ENCODE results near the gene PRKCZ.

Gene PRKCZ

DNA sequence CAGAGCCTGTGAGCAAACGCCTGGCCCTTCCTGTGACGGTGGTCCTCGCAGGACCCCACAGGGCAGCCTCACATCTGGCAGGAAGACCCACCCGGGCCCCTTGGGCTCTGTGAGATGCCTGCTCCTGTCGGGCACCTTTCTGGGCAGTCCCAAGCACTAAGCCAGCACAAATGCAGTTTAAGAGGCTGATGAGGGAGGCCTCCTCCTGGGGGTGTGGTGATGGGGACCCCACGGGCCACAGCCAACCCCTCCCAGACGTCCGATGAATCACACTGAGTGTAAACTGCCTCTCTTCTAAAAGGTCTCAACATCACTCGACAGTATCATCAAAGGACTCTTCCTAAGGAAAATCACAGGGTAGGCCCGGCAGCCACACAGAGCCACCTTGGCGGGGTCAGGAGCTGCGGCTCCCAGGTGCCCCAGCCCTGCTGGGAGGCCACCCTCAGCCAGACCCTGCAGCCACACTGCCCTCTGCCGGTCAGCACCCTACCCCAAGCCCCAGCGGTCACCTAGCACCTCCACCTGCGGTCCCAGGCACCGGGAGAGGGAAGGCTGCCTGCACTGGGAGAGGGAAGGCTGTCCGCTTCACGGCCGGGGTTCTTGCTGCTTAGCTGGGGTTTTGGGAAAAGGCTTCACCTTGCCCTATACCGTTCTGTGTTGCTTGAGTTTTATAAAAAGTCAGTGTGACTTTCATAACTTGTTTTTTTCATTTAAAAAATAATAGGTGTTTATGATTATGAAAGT is 3.9 kb upstream of the PRKCZ start:
- peak; percentile 2 for DNase-seq

DNA sequence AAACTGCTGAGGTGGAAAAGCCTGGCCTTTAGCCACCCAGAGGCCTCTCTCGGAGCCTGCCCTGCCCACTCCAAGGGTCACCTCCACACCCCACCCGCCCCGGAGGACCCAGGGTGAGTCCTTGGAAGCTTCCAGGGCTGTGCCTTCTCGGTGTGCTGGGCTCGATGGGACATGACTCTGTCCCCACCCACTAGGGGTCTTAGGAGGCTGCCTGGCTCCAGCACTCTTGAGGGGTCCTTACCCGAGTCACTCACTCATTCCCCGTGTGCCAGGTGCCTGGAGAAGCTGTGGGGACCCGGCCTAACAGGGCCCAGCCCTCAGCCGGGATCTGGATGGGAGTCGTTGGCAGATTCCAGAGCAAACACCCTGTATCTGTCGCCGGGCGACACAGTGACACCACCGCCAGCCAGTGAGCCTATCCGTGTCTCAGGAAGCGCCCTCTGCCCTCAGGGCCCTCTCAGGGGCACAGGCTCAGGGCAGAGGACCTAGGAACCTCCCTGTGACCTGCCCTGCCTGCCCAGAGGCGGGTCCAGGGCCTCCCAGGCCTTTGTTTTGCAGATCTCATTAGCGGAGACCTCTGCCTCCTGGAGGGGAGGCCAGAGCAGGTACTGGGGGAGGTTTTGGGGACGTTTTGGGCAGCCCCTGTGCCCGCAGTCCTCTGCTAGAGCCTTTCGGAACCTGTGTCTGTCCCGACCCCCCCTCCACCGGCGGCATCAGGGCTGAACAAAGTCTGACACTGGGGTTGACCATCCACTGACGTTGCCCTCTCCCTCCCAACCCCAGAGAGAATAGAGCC is 3.1 kb upstream of the PRKCZ start:
- no peak for DNase-seq

DNA sequence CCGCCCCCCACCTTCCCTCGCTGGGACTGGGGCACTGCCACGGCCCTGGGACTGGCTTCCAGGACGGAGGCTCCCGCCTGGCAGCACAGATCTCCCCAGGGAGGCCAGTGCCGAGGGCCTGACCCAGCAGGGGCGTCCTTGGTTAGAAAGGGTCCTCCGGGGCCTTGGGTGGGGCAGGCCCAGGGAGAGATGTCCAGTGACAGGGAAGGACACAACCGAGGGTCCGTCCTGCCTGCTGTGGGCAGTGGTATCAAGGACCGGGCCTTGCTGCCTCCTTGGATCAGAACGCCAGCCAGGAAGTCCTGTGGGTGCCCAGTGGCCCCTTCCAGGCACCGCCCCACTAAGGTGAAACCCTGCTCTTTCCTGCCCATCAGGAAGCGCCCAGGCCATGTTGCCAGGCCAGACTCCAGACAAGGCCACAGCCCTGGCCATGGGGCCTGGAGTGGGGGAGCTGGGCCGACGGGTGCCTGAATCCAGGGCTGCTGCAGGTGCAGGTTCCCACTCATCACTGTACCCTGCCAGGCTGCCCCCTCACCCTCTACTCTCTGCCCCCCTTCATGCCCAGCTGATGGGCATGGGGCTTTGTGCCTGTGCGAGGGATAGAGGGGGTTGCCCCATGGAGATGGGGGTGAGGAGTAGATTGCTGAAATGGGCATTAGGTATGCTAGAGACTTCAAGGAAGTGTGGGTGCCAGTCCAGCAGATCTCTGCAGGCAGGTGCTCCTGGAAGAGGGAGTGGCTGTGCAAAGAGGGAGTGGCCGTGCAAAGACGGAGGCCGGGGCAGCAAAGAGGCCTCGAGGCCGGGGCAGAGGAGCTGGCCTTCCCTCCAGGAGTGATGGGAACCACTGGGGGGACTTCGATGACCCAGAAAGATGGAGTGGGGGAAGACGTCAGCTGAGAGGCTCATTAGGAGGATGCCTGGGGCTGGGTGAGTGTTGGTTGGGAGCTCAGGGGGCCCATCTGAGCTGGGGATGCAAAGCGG is 2.2 kb upstream of the PRKCZ start:
- no peak for DNase-seq

DNA sequence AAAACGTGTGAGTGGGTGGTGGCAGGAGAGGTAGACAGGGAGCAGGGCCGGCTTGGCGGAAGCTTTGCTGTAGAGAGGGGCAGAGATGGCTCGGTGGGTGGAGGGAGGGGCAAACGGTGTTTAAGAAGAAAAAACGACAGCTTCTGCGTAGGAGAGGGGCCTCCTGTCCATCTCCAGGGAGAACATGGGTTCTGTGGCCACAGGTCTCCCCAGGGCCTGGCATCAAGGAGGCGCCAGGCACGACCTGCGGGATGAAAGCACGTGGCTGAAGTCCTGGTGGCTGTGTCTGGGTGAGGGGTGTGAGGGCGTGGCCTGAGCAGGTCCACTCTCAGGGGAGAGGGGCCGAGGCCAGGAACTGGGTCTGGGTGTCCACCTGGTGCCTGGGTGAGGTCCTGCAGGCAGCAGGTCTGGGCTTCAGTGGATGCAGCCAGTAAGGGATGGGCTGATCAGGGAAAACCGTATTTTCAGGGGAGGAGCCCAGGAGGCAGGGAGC is 940 bp upstream of the PRKCZ start:
- peak; percentile 18 for DNase-seq

DNA sequence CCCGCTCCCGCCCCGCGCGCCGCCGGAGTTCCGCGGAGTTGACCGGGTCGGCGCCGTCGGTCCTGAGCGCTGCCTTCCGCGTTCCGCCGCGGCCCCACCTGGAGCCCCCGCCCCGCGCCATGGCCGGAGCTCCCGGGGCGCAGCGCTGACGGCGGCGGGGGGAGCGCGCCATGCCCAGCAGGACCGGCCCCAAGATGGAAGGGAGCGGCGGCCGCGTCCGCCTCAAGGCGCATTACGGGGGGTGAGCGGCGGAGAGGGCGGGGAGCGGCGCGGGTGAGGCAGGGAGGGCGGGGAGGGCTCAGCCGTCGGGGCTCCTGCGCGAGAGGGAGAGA is 216 bp downstream of the PRKCZ start:
- no peak for DNase-seq

DNA sequence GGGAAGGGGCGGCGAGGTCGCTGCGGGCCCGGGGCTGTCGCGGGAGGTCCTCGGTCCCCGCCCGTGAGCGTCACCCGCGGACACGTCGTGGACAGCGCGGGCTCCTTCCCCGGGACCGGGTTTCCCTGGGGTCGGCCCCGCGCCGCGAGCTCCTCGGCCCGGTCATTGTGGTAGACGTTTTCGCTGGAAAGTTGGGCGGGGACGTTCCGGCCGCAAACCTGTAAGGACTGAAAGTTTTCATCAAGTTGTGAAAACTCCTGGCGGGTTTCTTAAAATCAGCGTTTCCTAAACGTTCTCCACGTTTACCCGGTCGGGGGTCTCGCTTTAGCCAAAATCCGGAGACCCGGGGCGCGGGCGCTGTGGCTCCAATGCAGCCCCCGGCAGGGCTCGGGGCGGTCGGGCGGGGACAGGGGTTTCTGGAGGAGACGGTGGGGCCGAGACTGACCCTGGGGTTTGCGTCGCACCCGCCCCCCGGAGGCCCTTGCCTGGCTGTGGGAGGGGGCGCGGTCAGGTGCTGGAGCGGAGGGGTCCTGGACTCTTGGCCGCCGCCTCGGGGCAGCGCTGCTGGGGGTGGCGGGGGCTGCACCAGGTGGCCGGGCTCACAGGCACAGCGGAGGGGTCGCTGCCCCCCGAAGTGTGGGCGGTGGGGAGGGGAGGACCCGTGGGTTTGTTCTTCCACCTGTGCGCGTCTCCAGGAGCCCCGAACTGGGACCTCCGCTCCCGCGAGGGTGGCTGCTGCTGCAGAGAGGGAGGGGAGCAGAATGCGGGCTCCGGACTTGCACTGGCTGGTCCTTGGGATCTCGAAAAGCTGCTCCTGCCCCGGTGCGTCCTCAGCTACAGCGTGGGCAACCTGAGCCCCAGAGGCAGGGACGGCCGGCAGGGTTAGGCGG is 827 bp downstream of the PRKCZ start:
- no peak for DNase-seq

DNA sequence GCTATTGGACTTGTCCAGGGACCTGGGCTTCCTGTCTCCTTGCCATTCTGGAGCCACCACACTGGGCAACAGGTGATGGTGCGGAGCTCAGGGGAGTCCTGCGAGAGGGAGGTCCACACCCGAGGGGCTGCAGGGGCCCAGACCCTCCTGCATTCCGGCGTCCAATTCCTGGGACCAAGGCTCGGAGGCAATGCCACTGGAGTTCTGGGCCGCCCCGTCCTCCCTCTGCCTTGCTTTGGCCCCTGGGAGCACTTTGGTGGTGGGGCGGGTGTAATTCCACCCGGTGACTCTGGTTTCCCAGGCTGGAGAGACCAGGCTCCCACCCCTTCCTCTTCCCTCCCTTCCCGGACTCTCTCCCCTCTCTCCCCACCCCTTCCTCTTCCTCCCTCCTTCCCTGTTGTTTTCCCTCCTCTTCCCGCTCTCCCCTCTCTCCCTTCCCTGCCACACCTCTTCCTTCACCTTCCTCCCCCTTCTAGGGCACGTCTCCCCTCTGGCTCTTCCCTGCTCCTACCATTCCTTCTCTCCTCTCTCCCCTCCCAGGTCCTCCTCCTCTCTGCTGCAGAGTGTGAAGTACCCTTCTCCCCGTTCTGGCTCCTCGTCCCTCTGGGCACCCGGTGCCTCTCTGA is 2.0 kb downstream of the PRKCZ start:
- DNase-seq = no peak

DNA sequence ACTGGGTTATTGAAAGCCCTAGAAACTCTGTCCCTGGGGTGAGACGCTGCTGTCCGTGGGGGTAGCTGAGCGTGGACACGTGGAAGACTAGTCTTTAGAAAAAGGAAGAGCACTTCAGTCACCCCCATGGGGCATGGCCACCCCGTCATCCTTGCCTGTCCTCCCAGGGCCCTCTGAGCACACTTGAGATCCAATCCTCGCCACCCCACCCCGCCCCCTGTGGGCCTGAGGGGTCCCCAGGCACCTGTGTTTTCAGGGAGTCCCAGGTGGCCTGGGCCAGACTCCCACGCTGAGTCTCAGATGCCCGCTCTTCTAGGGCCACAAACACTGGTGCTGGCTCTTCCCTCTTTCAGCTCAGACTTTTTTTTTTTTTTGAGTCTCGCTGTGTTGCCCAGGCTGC is 2.5 kb downstream of the PRKCZ start:
- no peak for DNase-seq

DNA sequence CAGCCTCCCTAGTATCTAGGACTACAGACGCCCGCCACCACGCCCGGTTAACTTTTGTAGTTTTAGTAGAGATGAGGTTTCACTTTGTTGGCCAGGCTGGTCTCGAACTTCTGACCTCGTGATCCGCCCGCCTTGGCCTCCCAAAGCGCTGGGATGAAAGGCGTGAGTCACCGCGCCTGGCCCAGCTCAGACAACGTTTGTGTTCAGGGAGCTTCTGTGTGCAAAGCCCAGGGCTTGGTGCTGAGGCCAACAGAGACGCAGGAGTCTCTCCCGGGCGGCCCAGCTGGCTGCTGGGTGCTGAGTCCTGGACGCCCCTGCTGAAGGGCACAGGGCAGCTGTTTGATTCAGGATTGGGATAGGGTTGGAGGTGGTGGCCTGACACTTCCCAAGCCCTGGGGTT is 3.0 kb downstream of the PRKCZ start:
- DNase-seq = no peak

DNA sequence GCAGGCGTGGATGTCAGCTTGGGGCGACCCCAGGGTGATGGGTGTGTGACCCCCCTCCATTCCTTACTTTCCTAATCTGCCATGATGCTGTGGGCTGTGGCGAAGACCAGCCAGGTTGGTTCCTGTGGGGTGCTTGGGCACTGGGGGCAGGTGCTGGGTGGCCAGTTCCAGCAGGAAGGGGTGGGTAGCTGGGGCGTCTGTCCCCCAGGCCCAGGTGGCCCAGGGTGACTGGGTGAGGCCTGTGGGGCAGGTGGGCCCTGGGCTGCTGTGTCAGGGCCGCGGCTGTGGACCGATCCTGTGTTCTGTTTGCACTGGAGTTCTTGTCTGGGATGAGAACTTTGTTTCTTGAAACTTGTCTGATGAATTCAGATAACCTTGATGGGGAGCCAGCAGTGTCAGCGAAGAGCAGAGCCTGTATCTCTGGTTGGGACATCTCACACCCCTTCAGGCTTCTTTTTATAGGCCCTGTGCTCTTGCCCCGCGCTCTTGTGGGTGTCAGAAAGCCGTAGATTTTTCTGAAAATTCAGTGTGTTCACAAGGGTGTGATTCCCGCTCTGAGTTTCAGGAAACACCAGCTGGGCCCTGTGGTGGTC is 3.7 kb downstream of the PRKCZ start:
- no peak for DNase-seq

DNA sequence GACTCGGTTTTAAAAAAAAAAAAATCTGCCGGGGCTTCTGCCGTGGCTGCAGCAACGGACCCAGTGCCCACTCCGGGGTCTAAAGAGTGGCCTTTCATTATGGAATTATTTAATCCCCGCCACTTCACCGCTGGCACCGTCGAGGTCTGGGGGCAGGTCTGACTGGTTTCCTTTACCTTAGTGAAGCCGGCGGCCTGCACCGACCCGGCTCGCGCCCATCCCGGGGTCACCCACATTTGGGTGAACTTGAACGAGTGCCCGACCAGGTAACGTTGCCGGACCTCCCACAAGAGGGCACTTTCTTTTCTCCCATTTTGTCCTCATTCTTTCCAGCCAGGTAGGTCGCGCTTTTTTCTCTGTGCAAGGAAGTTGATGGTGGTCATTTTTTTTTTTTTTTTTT is 4.3 kb downstream of the PRKCZ start:
- DNase-seq = no peak

DNA sequence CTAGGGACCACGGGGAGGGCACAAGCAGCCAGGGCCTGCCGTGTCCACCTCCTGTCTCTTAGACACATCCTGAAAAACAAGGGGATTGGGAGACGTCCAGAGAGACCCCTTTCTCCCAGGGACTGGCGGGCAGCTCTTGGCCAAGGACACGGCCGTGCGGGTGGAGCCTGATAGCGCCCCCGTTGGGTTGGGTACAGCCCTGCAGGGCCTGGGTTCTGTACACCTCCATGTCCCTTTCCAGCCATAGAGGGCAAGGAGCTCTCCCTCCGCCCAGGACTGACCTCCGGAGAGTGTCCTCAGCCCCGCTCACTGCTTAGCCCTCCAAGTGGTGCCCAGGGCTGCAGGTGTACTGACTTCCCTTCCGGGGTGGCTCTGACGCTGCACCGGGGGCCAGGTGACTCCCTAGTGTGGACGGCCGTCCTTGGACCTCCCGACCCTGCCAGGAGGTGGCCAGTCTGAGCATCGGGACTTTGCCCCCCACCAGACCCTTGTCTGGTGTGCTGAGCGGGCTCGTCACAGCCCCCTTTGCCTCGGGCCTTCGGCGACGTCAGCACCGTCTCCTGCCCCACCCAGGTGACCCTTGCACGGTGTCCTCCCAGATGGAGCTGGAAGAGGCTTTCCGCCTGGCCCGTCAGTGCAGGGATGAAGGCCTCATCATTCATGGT is 5.8 kb downstream of the PRKCZ start:
- no peak for DNase-seq

DNA sequence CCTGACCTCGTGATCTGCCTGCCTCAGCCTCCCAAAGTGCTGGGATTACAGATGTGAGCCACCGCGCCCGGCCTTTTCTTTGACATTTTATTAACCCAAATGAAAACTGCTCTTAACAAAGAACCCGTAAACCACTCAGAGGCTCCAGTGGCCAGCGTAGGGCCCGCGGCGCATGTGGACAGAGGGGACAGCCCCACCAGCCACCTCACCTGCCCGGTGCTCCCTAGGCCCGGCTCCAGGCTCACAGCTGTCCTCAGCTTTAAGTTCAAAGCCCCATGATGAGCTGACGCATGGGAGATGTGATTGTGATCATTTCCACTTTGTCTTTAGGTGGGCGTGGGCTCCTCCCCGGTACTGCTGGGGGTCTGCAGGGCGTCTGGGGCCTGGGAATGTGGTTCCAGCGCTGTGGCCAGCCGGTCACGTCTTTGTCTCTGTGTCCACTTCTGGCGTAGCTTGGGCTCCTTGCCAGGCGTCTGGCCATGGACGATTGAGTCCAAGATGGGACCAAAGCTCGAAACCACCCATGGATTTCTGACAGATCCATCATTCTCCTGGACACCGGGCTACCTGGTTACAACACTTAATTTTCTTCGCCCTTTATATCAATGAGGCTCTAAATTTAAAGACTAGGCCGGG is 6.9 kb downstream of the PRKCZ start:
- DNase-seq = no peak

DNA sequence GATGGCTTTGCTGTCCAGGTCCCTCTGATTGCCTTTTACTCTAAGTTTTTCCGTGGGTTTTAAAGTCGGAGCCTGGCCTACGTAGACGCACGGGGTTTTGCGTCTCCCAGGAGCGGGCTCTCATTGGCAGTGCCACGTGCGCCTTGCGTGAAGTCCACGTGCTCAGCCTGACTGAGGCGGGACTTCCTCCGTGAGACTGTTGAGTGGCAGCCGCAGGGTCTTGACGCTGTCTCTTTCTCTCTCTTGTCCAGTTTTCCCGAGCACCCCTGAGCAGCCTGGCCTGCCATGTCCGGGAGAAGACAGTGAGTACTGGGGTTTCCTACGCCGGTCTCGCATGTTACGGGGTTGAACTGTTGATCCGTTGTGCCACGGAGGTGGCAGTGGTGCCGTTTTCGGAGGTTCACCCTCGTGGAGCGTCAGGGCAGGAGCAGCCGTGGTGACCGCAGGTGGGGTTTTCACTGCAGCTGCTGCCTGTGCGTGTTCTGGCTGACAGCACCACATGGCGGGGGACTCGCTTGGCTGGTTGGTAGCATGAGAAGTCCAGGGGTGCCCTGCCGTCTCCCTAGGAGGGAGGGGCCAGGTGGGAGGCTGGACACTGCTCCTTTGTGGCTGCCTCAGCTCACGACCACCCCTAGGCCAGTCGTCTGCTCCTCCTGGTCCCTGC is 9.2 kb downstream of the PRKCZ start:
- DNase-seq = no peak

DNA sequence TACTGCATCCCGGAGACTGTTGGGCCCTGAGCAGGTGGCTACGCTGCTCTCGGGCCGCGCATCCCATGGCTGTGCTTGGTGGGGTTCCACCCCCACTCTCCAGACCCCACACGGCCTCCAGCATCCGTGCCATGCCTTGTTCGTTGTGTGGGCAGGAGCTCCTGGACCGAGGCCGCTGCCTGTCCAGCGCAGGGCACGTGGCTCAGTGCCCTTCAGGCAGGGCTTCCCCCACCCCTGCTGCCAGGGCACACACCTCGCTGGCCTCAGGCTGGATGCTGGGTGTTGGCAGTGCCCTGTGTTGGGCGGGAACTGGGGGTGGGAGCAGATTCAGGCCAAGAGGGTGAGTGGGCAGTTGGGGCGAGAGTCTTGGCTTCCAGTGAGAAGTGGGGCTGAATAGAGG is 9.9 kb downstream of the PRKCZ start:
- no peak for DNase-seq

DNA sequence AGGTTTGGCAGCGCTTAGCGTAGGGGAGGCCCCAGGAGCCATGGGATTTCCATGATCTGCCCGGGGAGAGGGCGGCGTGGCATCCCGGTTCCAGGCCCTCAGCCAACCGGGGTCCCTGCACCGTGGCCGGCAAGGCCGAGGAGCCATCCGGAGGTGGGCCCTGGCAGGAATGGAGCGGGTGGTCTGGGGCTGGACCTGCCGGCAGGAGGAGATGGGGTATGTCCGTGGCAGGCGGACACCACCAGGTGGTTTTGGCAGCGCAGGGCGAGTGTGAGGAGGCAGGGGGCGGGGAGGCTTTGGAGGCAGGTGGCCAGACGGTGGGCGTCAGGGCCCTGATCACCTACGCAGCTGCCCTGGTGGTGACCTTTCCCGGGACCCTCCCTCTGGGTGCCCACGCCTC is 10.3 kb downstream of the PRKCZ start:
- no peak for DNase-seq

DNA sequence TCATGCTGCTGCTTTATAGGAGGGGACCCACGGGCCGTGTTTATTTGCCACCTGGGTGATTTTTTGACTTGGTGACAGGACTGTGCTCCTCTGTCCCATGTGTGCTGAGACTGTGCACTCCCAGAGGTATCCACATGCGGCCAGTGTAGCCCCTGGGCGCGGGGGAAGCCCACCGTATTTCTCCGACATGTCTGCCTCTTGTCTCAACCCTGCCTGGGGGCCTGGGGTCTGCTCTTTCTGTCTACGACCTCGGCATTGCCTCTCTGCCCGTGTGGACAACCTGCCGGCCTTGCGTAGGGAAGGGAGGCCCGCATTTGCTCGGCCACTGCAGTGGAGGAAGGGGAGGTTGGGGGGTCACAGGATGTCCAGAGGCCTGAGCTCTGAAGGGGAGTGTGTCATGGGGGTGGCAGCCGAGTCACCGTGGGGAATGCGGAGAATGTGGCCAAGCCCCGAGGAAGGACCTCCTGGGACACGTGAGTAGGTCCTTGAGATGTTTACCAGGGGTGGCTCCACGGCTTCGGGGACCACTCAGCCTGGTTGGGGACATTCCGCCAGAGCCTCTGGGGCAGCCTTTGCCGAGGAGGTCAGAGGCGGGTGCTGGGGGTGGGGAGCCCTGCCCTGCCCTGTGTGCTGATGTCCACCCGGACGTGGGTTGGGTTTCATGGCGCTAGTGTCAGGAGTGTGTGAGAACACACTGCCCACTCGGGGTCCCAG is 11.0 kb downstream of the PRKCZ start:
- DNase-seq = no peak

DNA sequence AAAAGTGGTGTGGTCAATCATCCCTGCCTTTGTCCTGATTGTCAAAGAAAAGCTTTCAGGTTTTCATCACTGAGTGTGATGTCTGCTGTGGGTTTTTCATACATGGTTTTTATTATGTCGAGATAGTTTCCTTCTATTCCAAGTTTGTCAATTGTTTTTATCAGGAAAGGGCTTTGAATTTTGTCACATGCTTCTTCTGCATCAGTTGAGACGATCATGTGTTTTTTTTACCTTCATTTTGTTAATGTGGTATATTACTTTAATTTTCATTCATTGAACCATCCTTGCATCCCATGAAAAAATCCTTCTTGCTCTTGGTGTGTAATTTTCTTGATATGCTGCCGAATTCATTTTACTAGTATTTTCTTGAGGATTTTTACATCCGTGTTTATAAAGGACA is 15.5 kb downstream of the PRKCZ start:
- DNase-seq = no peak

DNA sequence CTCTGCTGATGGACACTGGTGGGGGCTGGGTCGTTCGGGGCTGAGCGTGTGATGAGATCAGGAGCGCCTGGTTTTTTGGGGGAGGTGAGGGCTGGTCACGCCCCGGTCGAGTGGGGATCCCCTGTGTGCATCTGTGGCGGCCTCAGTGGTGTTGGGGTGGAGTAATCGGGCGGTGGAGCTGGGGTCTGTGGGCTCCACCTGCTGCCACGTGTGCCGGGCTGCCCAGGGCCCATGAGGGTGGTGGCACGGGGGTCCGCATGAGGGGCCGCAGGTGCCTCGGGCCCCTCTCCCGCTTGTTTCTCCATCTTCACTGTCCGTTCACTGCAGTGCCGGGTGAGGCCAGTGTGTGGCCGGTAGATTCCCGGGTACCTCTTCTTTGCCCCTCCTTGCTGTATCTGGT is 17.2 kb downstream of the PRKCZ start:
- DNase-seq = no peak

Measured in NCI-H1436 (cell line).